Measurements from ENCODE around the gene LYPLA2. TPM values are rescaled to one million over a fixed set of nuclear protein-coding genes. Genes with fewer than 3 reads are reported as not detected.

LYPLA2 gene
- total and polyA plus RNA-seq, 2 of the 4 experiments (the other 2 are of a cell fraction) = 44.3 to 78.6 TPM

DNA sequence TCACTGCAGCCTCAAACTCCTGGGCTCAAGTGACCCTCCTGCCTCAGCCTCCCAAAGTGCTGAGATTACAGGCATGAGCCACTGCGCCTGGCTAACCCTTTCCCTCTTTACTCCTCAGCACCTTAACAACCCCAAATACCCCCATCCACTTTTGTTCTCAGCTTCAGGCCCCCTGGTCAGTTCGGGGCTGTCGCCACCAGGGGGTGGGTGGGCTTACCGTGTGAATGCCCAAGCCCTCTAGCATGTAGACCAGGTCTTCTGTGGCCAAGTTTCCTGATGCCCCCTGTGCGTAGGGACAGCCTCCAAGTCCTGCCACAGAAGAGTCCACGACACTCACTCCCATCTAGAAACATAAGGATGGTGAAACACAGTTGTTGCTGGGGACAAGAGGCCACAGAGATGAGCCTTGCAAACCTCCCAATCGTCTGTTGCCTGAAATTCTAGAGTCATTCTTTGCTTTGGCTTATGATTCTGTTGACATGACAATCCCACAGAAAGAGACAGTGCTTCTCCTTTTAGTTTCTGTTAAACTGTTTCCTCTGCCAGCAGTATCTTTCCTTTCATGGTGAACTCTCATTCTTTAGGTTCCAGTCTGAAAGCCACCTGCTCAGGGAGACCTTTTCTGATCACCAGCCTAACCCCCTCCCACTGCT lies 13.4 kb downstream of the LYPLA2 start:
- no peak overlapping the region for H4K5ac ChIP-seq (ENCODE audit: low read depth, low read length)
- peaks cover 13 to 14% of the 10 kb centered on the region in 2 experiments for H3K79me1 ChIP-seq (ENCODE audit: low read depth in 1 of 2, low read length in 2 of 2)
- H3K9me3 ChIP-seq (ENCODE audit: control insufficient read depth, insufficient read depth, low read length) = no peaks in the 10 kb centered on the region
- dilution Hi-C loops (cut with HindIII; ENCODE audit: low sequenced_read_pairs, unreplicated experiment) (no loop called here), in situ Hi-C loops (cut with MboI; ENCODE audit: low sequenced_read_pairs) (no loop called here), intact Hi-C loops (cut with micrococcal nuclease) (no loop called here)
- H2BK120ac ChIP-seq (ENCODE audit: low read depth, low read length) = no peak overlapping the region
- peaks cover 9% of the 10 kb centered on the region; the same call in 1 of the 2 replicates for H3K9me1 ChIP-seq (ENCODE audit: insufficient read depth, low read length)
- peaks cover 4% of the 10 kb centered on the region; the same call in 1 of the 2 replicates for H3K4me1 ChIP-seq (ENCODE audit: control insufficient read depth, insufficient read depth, low read length)
- no peak overlapping the region for H3K4ac ChIP-seq (ENCODE audit: low read depth, low read length)
- no peak overlapping the region for H3K18ac ChIP-seq (ENCODE audit: low read depth, low read length)
- CTCF ChIA-PET = no interaction called here
- no peaks in the 10 kb centered on the region for H4K20me1 ChIP-seq (ENCODE audit: insufficient read depth, low read length)
- H3K36me3 ChIP-seq (ENCODE audit: control insufficient read depth, insufficient read depth, low read length) = peaks cover 24% of the 10 kb centered on the region
- POLR2A ChIA-PET (ENCODE audit: unreplicated experiment) = no interaction called here
- TF ChIP-seq CEBPB (IDR thresholded peaks at IDR 0.05; ENCODE audit: low read depth, low read length) = no peak
- TF ChIP-seq RCOR1 (IDR thresholded peaks at IDR 0.05; ENCODE audit: insufficient replicate concordance, low read length) = no peak
- TF ChIP-seq, protein P1, sequence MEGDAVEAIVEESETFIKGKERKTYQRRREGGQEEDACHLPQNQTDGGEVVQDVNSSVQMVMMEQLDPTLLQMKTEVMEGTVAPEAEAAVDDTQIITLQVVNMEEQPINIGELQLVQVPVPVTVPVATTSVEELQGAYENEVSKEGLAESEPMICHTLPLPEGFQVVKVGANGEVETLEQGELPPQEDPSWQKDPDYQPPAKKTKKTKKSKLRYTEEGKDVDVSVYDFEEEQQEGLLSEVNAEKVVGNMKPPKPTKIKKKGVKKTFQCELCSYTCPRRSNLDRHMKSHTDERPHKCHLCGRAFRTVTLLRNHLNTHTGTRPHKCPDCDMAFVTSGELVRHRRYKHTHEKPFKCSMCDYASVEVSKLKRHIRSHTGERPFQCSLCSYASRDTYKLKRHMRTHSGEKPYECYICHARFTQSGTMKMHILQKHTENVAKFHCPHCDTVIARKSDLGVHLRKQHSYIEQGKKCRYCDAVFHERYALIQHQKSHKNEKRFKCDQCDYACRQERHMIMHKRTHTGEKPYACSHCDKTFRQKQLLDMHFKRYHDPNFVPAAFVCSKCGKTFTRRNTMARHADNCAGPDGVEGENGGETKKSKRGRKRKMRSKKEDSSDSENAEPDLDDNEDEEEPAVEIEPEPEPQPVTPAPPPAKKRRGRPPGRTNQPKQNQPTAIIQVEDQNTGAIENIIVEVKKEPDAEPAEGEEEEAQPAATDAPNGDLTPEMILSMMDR (conservative IDR thresholded peaks at IDR 0.05; ENCODE audit: low read depth, low read length) = 0 out of 2 replicates have a peak, but pooled peaks have one; percentile 16
- no peak for TF ChIP-seq MXI1 (IDR thresholded peaks at IDR 0.05; ENCODE audit: borderline replicate concordance, low read depth, low read length)
- no peak overlapping the region for H2BK5ac ChIP-seq (ENCODE audit: low read depth, low read length, poor library complexity, severe bottlenecking)
- H3K56ac ChIP-seq (ENCODE audit: extremely low read depth, insufficient read depth, low read length) = no peak overlapping the region
- H2AFZ ChIP-seq (replicated peaks; ENCODE audit: low read length, poor library complexity) = no peak overlapping the region
- H3K9ac ChIP-seq (ENCODE audit: low read depth, low read length) = no peak overlapping the region
- no TSS peak for BruUV-seq (replicated peaks)
- no peak overlapping the region for H2AK9ac ChIP-seq (replicated peaks; ENCODE audit: low read depth, low read length, poor library complexity)
- ATAC-seq (ENCODE audit: low read depth) = no peak
- H3K14ac ChIP-seq (replicated peaks; ENCODE audit: low read depth, low read length) = no peak overlapping the region
- H3K4me2 ChIP-seq (ENCODE audit: low read depth, low read length) = no peak overlapping the region
- no peak overlapping the region for H2AK5ac ChIP-seq (ENCODE audit: low read depth, low read length)
- H3K27ac ChIP-seq (ENCODE audit: insufficient read depth, low read length) = no peak overlapping the region
- H3K4me3 ChIP-seq (ENCODE audit: insufficient read depth, low read depth, low read length) = no peak overlapping the region
- 74% methylated on average over 2 of the region's 7 CpGs; no CpG with 5 or more reads in 1 of the 2 experiments for WGBS, 2 experiments (ENCODE audit: extremely low coverage in 2 of 2, insufficient read length in 1 of 2)
- H4K8ac ChIP-seq (ENCODE audit: low read depth in 2 of 2, low read length in 2 of 2) = no peak overlapping the region
- no peak for DNase-seq
- H2BK15ac ChIP-seq (ENCODE audit: low read depth, low read length) = no peak overlapping the region
- no peak overlapping the region for H2BK20ac ChIP-seq (ENCODE audit: low read depth, low read length)
- H3K27me3 ChIP-seq (ENCODE audit: control insufficient read depth, insufficient read depth, low read length) = no peaks in the 10 kb centered on the region
- H4K91ac ChIP-seq (ENCODE audit: insufficient read depth, low read depth, low read length) = no peak overlapping the region
- no peak overlapping the region for H3K23ac ChIP-seq (ENCODE audit: low read depth, low read length)

Data from IMR-90 (cell line).